WTC11 (cell line): ENCODE measurements around the gene ATXN10. TPM values are rescaled to one million over a fixed set of nuclear protein-coding genes. Genes with fewer than 3 reads are reported as not detected.

Experiments
- ATAC-seq: fragments of 200-7000 bp; cut with Tn5 transposase; 2 replicates; pipeline ENCODE4 v1.10.0; 2021; ENCODE audit warnings: mild to moderate bottlenecking, moderate library complexity
- CTCF ChIA-PET: fragments of 300-600 bp; sonication (Branson Sonifier 250); formaldehyde crosslinking; loops from one replicate; lab custom pipeline; 2021; ENCODE audit warnings: antibody characterized with exemption; lab: Charles Lee
- POLR2A ChIA-PET: fragments of 350-600 bp; sonication (Branson Sonifier 250); formaldehyde crosslinking; loops from one replicate; lab custom pipeline; 2021; ENCODE audit warnings: antibody characterized with exemption; lab: Charles Lee
- DNase-seq: peaks from one replicate; pipeline ENCODE4 v3.0.0; 2021; ENCODE audit warnings: low spot score
- H3K27ac Mint-ChIP-seq: 2 replicates; pipeline ENCODE4 v1.8.0; 2021; ENCODE audit warnings: mixed read lengths
- H3K27me3 Mint-ChIP-seq: 2 replicates; pipeline ENCODE4 v1.8.0; 2021; ENCODE audit warnings: low read depth, mild to moderate bottlenecking, moderate library complexity, mixed read lengths
- H3K36me3 Mint-ChIP-seq: 2 replicates; pipeline ENCODE4 v1.8.0; 2021; ENCODE audit warnings: mixed read lengths
- H3K4me1 Mint-ChIP-seq: 2 replicates; pipeline ENCODE4 v1.8.0; 2022; ENCODE audit warnings: mixed read lengths
- H3K4me3 Mint-ChIP-seq: 2 replicates; pipeline ENCODE4 v1.8.0; 2021; ENCODE audit warnings: mild to moderate bottlenecking, moderate library complexity, mixed read lengths
- H3K9me3 Mint-ChIP-seq: 2 replicates; pipeline ENCODE4 v1.8.0; 2021; ENCODE audit warnings: mixed read lengths
- CREB1 ChIP-seq: sonication (generic); formaldehyde crosslinking; IDR thresholded peaks from 2 replicates; pipeline ENCODE4 v1.8.0; 2023; ENCODE audit warnings: mild to moderate bottlenecking, missing genetic modification reagents
- ETV6 ChIP-seq: sonication (generic); formaldehyde crosslinking; IDR thresholded peaks from 2 replicates; pipeline ENCODE4 v1.8.1; 2022; ENCODE audit warnings: mild to moderate bottlenecking, missing genetic modification reagents
- GRHL2 ChIP-seq: fragments of 250-450 bp; sonication (Bioruptor Pico); IDR thresholded peaks from 2 replicates; pipeline ENCODE4 v1.8.0; 2022; ENCODE audit warnings: mild to moderate bottlenecking, moderate library complexity; ENCODE audit not compliant: insufficient replicate concordance, severe bottlenecking
- GTF2I ChIP-seq: fragments of 250-450 bp; sonication (Bioruptor Pico); conservative IDR thresholded peaks from 2 replicates; pipeline ENCODE4 v1.4.0; 2021; ENCODE audit warnings: mild to moderate bottlenecking
- IRF1 ChIP-seq: sonication (generic); formaldehyde crosslinking; IDR thresholded peaks from 2 replicates; pipeline ENCODE4 v1.8.0; 2023; ENCODE audit warnings: missing genetic modification reagents
- MXD4 ChIP-seq: fragments of 250-450 bp; sonication (Bioruptor Pico); IDR thresholded peaks from 2 replicates; pipeline ENCODE4 v1.8.0; 2021; ENCODE audit warnings: mild to moderate bottlenecking, moderate library complexity, borderline replicate concordance
- NFE2L1 ChIP-seq: sonication (generic); formaldehyde crosslinking; IDR thresholded peaks from 2 replicates; pipeline ENCODE4 v1.8.1; 2023; ENCODE audit warnings: missing genetic modification reagents
- RORB ChIP-seq: fragments of 250-450 bp; sonication (Bioruptor Pico); IDR thresholded peaks from 2 replicates; pipeline ENCODE4 v1.9.0; 2021; ENCODE audit warnings: mild to moderate bottlenecking
- TEAD1 ChIP-seq: sonication (generic); formaldehyde crosslinking; IDR thresholded peaks from 2 replicates; pipeline ENCODE4 v1.8.0; 2022; ENCODE audit warnings: mild to moderate bottlenecking, missing genetic modification reagents
- ZBTB21 ChIP-seq: sonication (generic); formaldehyde crosslinking; IDR thresholded peaks from 2 replicates; pipeline ENCODE4 v1.8.1; 2023; ENCODE audit warnings: mild to moderate bottlenecking, missing genetic modification reagents, borderline replicate concordance
- ZNF263 ChIP-seq: sonication (generic); formaldehyde crosslinking; IDR thresholded peaks from 2 replicates; pipeline ENCODE4 v1.8.1; 2022; ENCODE audit warnings: low read depth, mild to moderate bottlenecking, moderate library complexity, missing genetic modification reagents
- ZNF317 ChIP-seq: sonication (generic); formaldehyde crosslinking; IDR thresholded peaks from 2 replicates; pipeline ENCODE4 v1.8.1; 2023; ENCODE audit warnings: low read depth, mild to moderate bottlenecking, moderate library complexity, missing genetic modification reagents, borderline replicate concordance
- ZNF423 ChIP-seq: fragments of 250-450 bp; sonication (Bioruptor Pico); IDR thresholded peaks from 2 replicates; pipeline ENCODE4 v2.1.2; 2022; ENCODE audit warnings: mild to moderate bottlenecking, moderate library complexity
- ZNF671 ChIP-seq: fragments of 250-450 bp; sonication (Bioruptor Pico); IDR thresholded peaks from 2 replicates; pipeline ENCODE4 v1.8.0; 2021; ENCODE audit warnings: mild to moderate bottlenecking
- total RNA-seq: library from RNA; stranded (reverse); gene quantifications from 3 replicates; pipeline ENCODE4 v1.2.3, GENCODE V29; 2021
- TF ChIP-seq, protein P1 (sequence below): sonication (generic); formaldehyde crosslinking; IDR thresholded peaks from 2 replicates; pipeline ENCODE4 v1.8.0; 2023; ENCODE audit warnings: missing genetic modification reagents, mild to moderate bottlenecking, borderline replicate concordance

ATXN10 gene
- total RNA-seq, 1 experiment from 2014 or later = 185 TPM

- Mint-ChIP-seq H3K4me1 (peaks cover 50% of the 10 kb centered on the region), H3K36me3 (peaks cover 18% of the 10 kb centered on the region), H3K9me3 (no peaks in the 10 kb centered on the region), H3K27me3 (no peaks in the 10 kb centered on the region), H3K27ac (peak overlapping the region; percentile 92), H3K4me3 (peak overlapping the region; percentile 51)
- ChIA-PET CTCF (interaction anchor here (0.5 to 1.9 kb wide), 7 partner anchors 13 to 420 kb away, joined by 3 to 18 read pairs (median 3); no protein-coding TSS in a partner anchor), POLR2A (interaction anchor here (1.3 kb wide), 1 partner anchor 19 kb away, joined by 3 read pairs; no protein-coding TSS in a partner anchor)
- TF ChIP-seq ZNF263 (CRISPR knock-in tag) (peak; percentile 50; the same call in 1 of the 2 replicates), CREB1 (CRISPR knock-in tag) (no peak), IRF1 (CRISPR knock-in tag) (no peak), GTF2I (CRISPR knock-in tag) (no peak), MXD4 (CRISPR knock-in tag) (no peak), NFE2L1 (CRISPR knock-in tag) (no peak)
- ATAC-seq (peak; percentile 55), DNase-seq (no peak)
These were observed 173.4 kb downstream of the ATXN10 start for GRCh38 chr22:45845076-45845487.

DNA sequence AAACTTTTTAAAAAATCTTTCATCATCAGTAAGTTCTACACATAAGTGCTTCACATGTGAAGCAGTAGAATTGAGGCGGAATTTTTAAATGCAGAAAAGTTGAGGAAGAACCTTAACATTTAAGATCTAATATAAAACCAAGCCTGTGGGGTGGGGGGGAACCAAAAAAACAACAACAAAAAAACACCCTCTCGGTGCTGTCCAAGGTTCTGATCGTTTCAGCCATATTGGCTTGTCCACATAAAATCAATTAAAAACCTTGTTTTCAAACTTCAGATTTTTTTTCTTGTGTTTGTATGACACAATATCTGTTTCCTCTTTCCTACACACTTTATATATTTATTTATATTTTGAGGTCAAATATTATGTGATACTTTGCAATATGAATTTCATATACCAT, 175.3 kb downstream of the ATXN10 start:
- no peak for TF ChIP-seq RORB (CRISPR knock-in tag)
- TF ChIP-seq ZNF671 = no peak
- no peak for TF ChIP-seq ZBTB21 (CRISPR knock-in tag)
- ChIA-PET POLR2A (no interaction called here), CTCF (no interaction called here)
- Mint-ChIP-seq H3K4me3 (no peak overlapping the region), H3K36me3 (peaks cover 33% of the 10 kb centered on the region), H3K4me1 (peaks cover 47% of the 10 kb centered on the region), H3K27ac (no peak overlapping the region), H3K9me3 (peaks cover 7% of the 10 kb centered on the region), H3K27me3 (no peaks in the 10 kb centered on the region)
- no peak for ATAC-seq
- DNase-seq = no peak

DNA sequence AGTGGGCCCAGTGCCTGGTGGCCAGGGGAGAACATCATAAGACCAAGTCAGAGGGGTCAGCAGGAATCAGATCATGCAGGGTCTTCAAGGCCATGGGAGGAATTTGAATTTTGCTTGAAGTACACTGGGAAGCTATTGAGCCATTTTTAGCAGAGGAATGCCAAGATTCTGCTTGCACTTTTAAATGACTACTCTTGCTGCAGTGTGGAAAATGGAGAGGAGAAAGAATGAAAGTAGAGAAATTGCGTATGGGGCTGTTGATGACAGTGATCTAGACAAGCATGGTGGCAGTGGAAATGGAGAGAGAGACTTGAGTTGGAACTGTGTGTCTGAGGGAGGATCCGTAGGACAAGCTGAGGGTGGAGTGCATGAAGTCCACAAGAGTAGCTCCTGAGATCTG, 177.3 kb downstream of the ATXN10 start:
- no peak overlapping the region; the same call in 1 of the 2 replicates for H3K27ac Mint-ChIP-seq
- H3K9me3 Mint-ChIP-seq = peaks cover 20% of the 10 kb centered on the region
- peaks cover 29% of the 10 kb centered on the region for H3K4me1 Mint-ChIP-seq
- ChIA-PET CTCF (interaction anchor here (1.6 kb wide), 1 partner anchor 15 kb away, joined by 4 read pairs; no protein-coding TSS in a partner anchor), POLR2A (no interaction called here)
- DNase-seq = no peak
- H3K4me3 Mint-ChIP-seq = no peak overlapping the region
- TF ChIP-seq, protein P1, sequence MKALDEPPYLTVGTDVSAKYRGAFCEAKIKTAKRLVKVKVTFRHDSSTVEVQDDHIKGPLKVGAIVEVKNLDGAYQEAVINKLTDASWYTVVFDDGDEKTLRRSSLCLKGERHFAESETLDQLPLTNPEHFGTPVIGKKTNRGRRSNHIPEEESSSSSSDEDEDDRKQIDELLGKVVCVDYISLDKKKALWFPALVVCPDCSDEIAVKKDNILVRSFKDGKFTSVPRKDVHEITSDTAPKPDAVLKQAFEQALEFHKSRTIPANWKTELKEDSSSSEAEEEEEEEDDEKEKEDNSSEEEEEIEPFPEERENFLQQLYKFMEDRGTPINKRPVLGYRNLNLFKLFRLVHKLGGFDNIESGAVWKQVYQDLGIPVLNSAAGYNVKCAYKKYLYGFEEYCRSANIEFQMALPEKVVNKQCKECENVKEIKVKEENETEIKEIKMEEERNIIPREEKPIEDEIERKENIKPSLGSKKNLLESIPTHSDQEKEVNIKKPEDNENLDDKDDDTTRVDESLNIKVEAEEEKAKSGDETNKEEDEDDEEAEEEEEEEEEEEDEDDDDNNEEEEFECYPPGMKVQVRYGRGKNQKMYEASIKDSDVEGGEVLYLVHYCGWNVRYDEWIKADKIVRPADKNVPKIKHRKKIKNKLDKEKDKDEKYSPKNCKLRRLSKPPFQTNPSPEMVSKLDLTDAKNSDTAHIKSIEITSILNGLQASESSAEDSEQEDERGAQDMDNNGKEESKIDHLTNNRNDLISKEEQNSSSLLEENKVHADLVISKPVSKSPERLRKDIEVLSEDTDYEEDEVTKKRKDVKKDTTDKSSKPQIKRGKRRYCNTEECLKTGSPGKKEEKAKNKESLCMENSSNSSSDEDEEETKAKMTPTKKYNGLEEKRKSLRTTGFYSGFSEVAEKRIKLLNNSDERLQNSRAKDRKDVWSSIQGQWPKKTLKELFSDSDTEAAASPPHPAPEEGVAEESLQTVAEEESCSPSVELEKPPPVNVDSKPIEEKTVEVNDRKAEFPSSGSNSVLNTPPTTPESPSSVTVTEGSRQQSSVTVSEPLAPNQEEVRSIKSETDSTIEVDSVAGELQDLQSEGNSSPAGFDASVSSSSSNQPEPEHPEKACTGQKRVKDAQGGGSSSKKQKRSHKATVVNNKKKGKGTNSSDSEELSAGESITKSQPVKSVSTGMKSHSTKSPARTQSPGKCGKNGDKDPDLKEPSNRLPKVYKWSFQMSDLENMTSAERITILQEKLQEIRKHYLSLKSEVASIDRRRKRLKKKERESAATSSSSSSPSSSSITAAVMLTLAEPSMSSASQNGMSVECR = no peak
- H3K36me3 Mint-ChIP-seq = peaks cover 45% of the 10 kb centered on the region
- ATAC-seq = no peak
- no peaks in the 10 kb centered on the region for H3K27me3 Mint-ChIP-seq

DNA sequence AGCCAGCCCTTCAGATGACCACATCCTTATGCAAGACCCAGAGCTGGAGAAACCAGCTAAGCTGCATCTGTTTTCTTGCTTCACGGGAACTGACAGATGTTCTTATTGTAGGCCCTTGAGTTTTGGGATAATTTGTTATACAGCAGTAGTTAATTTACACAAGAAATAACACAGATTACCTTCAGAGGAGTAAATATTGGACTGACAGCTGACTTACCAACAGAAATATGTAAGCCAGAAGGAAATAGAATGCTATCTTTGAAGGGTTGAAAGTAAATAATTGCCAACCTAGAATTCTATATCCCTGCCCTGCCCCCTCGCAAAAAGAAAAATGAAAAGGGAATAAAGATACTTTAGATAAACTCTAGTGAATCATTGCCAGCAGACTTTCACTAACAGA, 181.2 kb downstream of the ATXN10 start:
- TF ChIP-seq ZNF423 (CRISPR knock-in tag) (no peak), GRHL2 (no peak), ETV6 (CRISPR knock-in tag) (no peak), TEAD1 (CRISPR knock-in tag) (no peak), ZNF317 (CRISPR knock-in tag) (peak; percentile 83; the same call in 1 of the 2 replicates)
- TF ChIP-seq, all 79 proteins: peak for 1
- H3K27me3 Mint-ChIP-seq = no peaks in the 10 kb centered on the region

More for the DNA sequence above, 181.2 kb downstream of the ATXN10 start:
- Mint-ChIP-seq H3K36me3 (peaks cover 52% of the 10 kb centered on the region), H3K4me1 (no peaks in the 10 kb centered on the region), H3K4me3 (no peak overlapping the region), H3K9me3 (peaks cover 20% of the 10 kb centered on the region), H3K27ac (no peak overlapping the region)
- ChIA-PET CTCF (interaction anchor here (1.5 kb wide), 1 partner anchor 11 kb away, joined by 5 read pairs; no protein-coding TSS in a partner anchor), POLR2A (no interaction called here)
- no peak for DNase-seq
- no peak for ATAC-seq
